Measurements from ENCODE around the gene OPN1MW3.
"Not testable (repeated sequence)": the region's sequence is repeated elsewhere in the genome, so short reads cannot be mapped to it uniquely, and the experiment has no call there.

- TF ChIP-seq CTCF, POLR2A, POLR2AphosphoS5 (IDR thresholded peaks at IDR 0.05): not testable (repeated sequence)
Observed at GRCh38 chrX:154248076-154248475, 9.3 kb upstream of the OPN1MW3 start.

All from sigmoid colon (tissue), 4 donors.